ENCODE results near the gene ATL2. TPM values are rescaled to one million over a fixed set of nuclear protein-coding genes. Genes with fewer than 3 reads are reported as not detected.

ATL2 gene
- total RNA-seq, 4 donors from 2014 or later: 63.1 to 108 (median 74.3) TPM

- Histone ChIP-seq H3K4me3 (no peak overlapping the region), H3K4me1 (no peaks in the 10 kb centered on the region), H3K9me3 (no peaks in the 10 kb centered on the region), H3K27ac (no peak overlapping the region), H3K36me3 (peaks cover 0 to 62% (median 0%) of the 10 kb centered on the region in 3 donors), H3K27me3 (no peaks in the 10 kb centered on the region)
- DNase-seq (ENCODE audit: low spot score in 2 of 2): no peak
- TF ChIP-seq CTCF (IDR thresholded peaks at IDR 0.05) (no peak), POLR2A (IDR thresholded peaks at IDR 0.05) (no peak), EP300 (IDR thresholded peaks at IDR 0.05) (no peak)
- WGBS, 2 donors: 90 to 95% methylated on average over 2 of the region's 2 CpGs
These were observed 78.5 kb downstream of the ATL2 start for GRCh38 chr2:38298539-38298938.

- no peaks in the 10 kb centered on the region for H3K4me1 ChIP-seq
These were observed 80.8 kb downstream of the ATL2 start for GRCh38 chr2:38296197-38296780.

GRCh38 chr2:38294597-38294996 is 82.5 kb downstream of the ATL2 start:
- H3K27ac ChIP-seq: no peak overlapping the region
- no peak for DNase-seq (ENCODE audit: low spot score in 2 of 2)
- no peaks in the 10 kb centered on the region for H3K9me3 ChIP-seq
- no peaks in the 10 kb centered on the region for H3K27me3 ChIP-seq
- peaks cover 0 to 44% (median 0%) of the 10 kb centered on the region in 3 donors for H3K36me3 ChIP-seq
- no peak for TF ChIP-seq EP300 (IDR thresholded peaks at IDR 0.05)
- no peak for TF ChIP-seq POLR2A (IDR thresholded peaks at IDR 0.05)
- TF ChIP-seq CTCF (IDR thresholded peaks at IDR 0.05): no peak
- H3K4me1 ChIP-seq: no peaks in the 10 kb centered on the region
- no peak overlapping the region for H3K4me3 ChIP-seq

More at GRCh38 chr2:38296197-38296780, 80.8 kb downstream of the ATL2 start:
- no peak for DNase-seq (ENCODE audit: low spot score in 2 of 2)
- H3K36me3 ChIP-seq: peaks cover 0 to 48% (median 0%) of the 10 kb centered on the region in 3 donors
- H3K27me3 ChIP-seq: no peaks in the 10 kb centered on the region
- H3K27ac ChIP-seq: no peak overlapping the region
- TF ChIP-seq POLR2A (IDR thresholded peaks at IDR 0.05): no peak
- TF ChIP-seq CTCF (IDR thresholded peaks at IDR 0.05): no peak
- TF ChIP-seq EP300 (IDR thresholded peaks at IDR 0.05): no peak
- no peak overlapping the region for H3K4me3 ChIP-seq
- H3K9me3 ChIP-seq: no peaks in the 10 kb centered on the region
- 78 to 88% methylated on average over 7 of the region's 7 CpGs for WGBS, 2 donors

- Histone ChIP-seq H3K27ac (no peak overlapping the region), H3K9me3 (no peaks in the 10 kb centered on the region), H3K4me3 (no peak overlapping the region), H3K4me1 (no peaks in the 10 kb centered on the region), H3K27me3 (no peaks in the 10 kb centered on the region), H3K36me3 (peaks cover 0 to 32% (median 0%) of the 10 kb centered on the region in 3 donors)
- WGBS, 2 donors: 78 to 86% methylated on average over 7 of the region's 7 CpGs
- no peak for DNase-seq (ENCODE audit: low spot score in 2 of 2)
- TF ChIP-seq EP300 (IDR thresholded peaks at IDR 0.05) (no peak), CTCF (IDR thresholded peaks at IDR 0.05) (no peak), POLR2A (IDR thresholded peaks at IDR 0.05) (no peak)
These were observed 83.8 kb downstream of the ATL2 start for GRCh38 chr2:38293152-38293865.

GRCh38 chr2:38290332-38290731 is 86.7 kb downstream of the ATL2 start:
- H3K36me3 ChIP-seq: peaks cover 0 to 7% (median 0%) of the 10 kb centered on the region in 3 donors
- H3K27ac ChIP-seq: no peak overlapping the region
- WGBS, 2 donors: 78 to 83% methylated on average over 4 of the region's 4 CpGs

More at GRCh38 chr2:38290332-38290731, 86.7 kb downstream of the ATL2 start:
- no peaks in the 10 kb centered on the region for H3K27me3 ChIP-seq
- no peak overlapping the region for H3K4me3 ChIP-seq
- DNase-seq (ENCODE audit: low spot score in 2 of 2): no peak
- no peak for TF ChIP-seq CTCF (IDR thresholded peaks at IDR 0.05)
- no peaks in the 10 kb centered on the region for H3K9me3 ChIP-seq
- no peaks in the 10 kb centered on the region for H3K4me1 ChIP-seq

Data from tibial nerve (tissue), 4 donors.